HepG2 (cell line): ENCODE data around the gene FBXO24. TPM values are rescaled to one million over a fixed set of nuclear protein-coding genes. Genes with fewer than 3 reads are reported as not detected.

Experiments used
- ELF3 ChIP-seq: IDR thresholded peaks from 2 replicates; pipeline ENCODE4 v1.6.1; 2016; ENCODE audit warnings: missing genetic modification reagents, missing compliant biosample characterization
- GZF1 ChIP-seq: sonication (generic); formaldehyde crosslinking; IDR thresholded peaks from 2 replicates; pipeline ENCODE4 v1.5.1; 2020; ENCODE audit warnings: mild to moderate bottlenecking, missing genetic modification reagents
- KAT2B ChIP-seq: fragments of 150-350 bp; IDR thresholded peaks from 2 replicates; pipeline ENCODE4 v1.6.1; 2014; ENCODE audit warnings: low read depth, low read length, borderline replicate concordance
- KDM5A ChIP-seq: fragments of 200-600 bp; sonication (generic); IDR thresholded peaks from 2 replicates; pipeline ENCODE4 v1.7.0; 2018; ENCODE audit warnings: antibody characterized with exemption, mild to moderate bottlenecking, low read length, borderline replicate concordance
- PAF1 ChIP-seq: IDR thresholded peaks from 2 replicates; pipeline ENCODE4 v1.6.1; 2016; ENCODE audit warnings: missing genetic modification reagents, missing compliant biosample characterization
- RAD51 ChIP-seq: fragments of 450-650 bp; IDR thresholded peaks from 2 replicates; pipeline ENCODE4 v1.6.1; 2016; ENCODE audit warnings: borderline replicate concordance
- REXO4 ChIP-seq: sonication (generic); formaldehyde crosslinking; IDR thresholded peaks from 2 replicates; pipeline ENCODE4 v1.8.0; 2022; ENCODE audit warnings: missing genetic modification reagents, mild to moderate bottlenecking, borderline replicate concordance
- RFX1 ChIP-seq: fragments of 450-650 bp; IDR thresholded peaks from 2 replicates; pipeline ENCODE4 v1.6.1; 2017
- TBL1XR1 ChIP-seq: fragments of 150-350 bp; IDR thresholded peaks from 2 replicates; pipeline ENCODE4 v1.6.1; 2014; ENCODE audit warnings: borderline replicate concordance, low read length; ENCODE audit not compliant: partially characterized antibody
- YY1 ChIP-seq: IDR thresholded peaks from 2 replicates; pipeline ENCODE4 v1.6.1; 2011; ENCODE audit warnings: low read length, low read depth, moderate library complexity, mild to moderate bottlenecking; ENCODE audit not compliant: insufficient read depth, insufficient replicate concordance
- ZBTB37 ChIP-seq: sonication (generic); formaldehyde crosslinking; IDR thresholded peaks from 2 replicates; pipeline ENCODE4 v1.4.0; 2020; ENCODE audit warnings: mild to moderate bottlenecking, missing genetic modification reagents
- ZBTB8A ChIP-seq: sonication (generic); formaldehyde crosslinking; IDR thresholded peaks from 2 replicates; pipeline ENCODE4 v1.4.0; 2020; ENCODE audit warnings: mild to moderate bottlenecking, low read depth, missing genetic modification reagents, borderline replicate concordance
- ZNF7 ChIP-seq: IDR thresholded peaks from 2 replicates; pipeline ENCODE4 v1.6.1; 2016; ENCODE audit warnings: missing biosample characterization, missing genetic modification reagents
- polyA plus RNA-seq, 8 experiments: library from polyadenylated mRNA; depleted of rRNA in 3 of 8; stranded (reverse) in 7 of 8; unstranded in 1 of 8; fragments of >200 nt; fragmentation: Illumina TruSeq in 4 of 8; extraction: Trizol in 4 of 8; gene quantifications; 2 replicates each; pipeline versions ENCODE4 v1.2.1 to v1.2.3, GENCODE V29; 2011 to 2016; ENCODE audit warnings: low read depth in 4 of 8, missing spikeins in 1 of 8, mixed read lengths in 1 of 8; ENCODE audit not compliant: insufficient read depth in 1 of 8
- total RNA-seq, 5 experiments: library from RNA; depleted of rRNA; stranded (reverse); fragments of >200 nt; fragmentation: Illumina TruSeq; extraction: Trizol; gene quantifications; 2 replicates each; pipeline ENCODE4 v1.2.3, GENCODE V29; 2016; ENCODE audit warnings: low read depth in 1 of 5
- TF ChIP-seq, protein P1 (sequence below): sonication (generic); formaldehyde crosslinking; IDR thresholded peaks from 2 replicates; pipeline ENCODE4 v1.4.0; 2020; ENCODE audit warnings: mild to moderate bottlenecking, missing genetic modification reagents
- TF ChIP-seq, protein P2 (sequence below): fragments of 450-650 bp; IDR thresholded peaks from 2 replicates; pipeline ENCODE4 v1.6.1; 2017
- TF ChIP-seq, protein P3 (sequence below): sonication (generic); formaldehyde crosslinking; conservative IDR thresholded peaks from 2 replicates; pipeline ENCODE4 v1.5.0; 2020; ENCODE audit warnings: missing genetic modification reagents

FBXO24 gene
- total and polyA plus RNA-seq, 2 of the 13 experiments (the other 11 are each of a cell fraction or from before 2014, with no cell fraction given) = 0.20 to 0.55 TPM

- TF ChIP-seq, protein P1, sequence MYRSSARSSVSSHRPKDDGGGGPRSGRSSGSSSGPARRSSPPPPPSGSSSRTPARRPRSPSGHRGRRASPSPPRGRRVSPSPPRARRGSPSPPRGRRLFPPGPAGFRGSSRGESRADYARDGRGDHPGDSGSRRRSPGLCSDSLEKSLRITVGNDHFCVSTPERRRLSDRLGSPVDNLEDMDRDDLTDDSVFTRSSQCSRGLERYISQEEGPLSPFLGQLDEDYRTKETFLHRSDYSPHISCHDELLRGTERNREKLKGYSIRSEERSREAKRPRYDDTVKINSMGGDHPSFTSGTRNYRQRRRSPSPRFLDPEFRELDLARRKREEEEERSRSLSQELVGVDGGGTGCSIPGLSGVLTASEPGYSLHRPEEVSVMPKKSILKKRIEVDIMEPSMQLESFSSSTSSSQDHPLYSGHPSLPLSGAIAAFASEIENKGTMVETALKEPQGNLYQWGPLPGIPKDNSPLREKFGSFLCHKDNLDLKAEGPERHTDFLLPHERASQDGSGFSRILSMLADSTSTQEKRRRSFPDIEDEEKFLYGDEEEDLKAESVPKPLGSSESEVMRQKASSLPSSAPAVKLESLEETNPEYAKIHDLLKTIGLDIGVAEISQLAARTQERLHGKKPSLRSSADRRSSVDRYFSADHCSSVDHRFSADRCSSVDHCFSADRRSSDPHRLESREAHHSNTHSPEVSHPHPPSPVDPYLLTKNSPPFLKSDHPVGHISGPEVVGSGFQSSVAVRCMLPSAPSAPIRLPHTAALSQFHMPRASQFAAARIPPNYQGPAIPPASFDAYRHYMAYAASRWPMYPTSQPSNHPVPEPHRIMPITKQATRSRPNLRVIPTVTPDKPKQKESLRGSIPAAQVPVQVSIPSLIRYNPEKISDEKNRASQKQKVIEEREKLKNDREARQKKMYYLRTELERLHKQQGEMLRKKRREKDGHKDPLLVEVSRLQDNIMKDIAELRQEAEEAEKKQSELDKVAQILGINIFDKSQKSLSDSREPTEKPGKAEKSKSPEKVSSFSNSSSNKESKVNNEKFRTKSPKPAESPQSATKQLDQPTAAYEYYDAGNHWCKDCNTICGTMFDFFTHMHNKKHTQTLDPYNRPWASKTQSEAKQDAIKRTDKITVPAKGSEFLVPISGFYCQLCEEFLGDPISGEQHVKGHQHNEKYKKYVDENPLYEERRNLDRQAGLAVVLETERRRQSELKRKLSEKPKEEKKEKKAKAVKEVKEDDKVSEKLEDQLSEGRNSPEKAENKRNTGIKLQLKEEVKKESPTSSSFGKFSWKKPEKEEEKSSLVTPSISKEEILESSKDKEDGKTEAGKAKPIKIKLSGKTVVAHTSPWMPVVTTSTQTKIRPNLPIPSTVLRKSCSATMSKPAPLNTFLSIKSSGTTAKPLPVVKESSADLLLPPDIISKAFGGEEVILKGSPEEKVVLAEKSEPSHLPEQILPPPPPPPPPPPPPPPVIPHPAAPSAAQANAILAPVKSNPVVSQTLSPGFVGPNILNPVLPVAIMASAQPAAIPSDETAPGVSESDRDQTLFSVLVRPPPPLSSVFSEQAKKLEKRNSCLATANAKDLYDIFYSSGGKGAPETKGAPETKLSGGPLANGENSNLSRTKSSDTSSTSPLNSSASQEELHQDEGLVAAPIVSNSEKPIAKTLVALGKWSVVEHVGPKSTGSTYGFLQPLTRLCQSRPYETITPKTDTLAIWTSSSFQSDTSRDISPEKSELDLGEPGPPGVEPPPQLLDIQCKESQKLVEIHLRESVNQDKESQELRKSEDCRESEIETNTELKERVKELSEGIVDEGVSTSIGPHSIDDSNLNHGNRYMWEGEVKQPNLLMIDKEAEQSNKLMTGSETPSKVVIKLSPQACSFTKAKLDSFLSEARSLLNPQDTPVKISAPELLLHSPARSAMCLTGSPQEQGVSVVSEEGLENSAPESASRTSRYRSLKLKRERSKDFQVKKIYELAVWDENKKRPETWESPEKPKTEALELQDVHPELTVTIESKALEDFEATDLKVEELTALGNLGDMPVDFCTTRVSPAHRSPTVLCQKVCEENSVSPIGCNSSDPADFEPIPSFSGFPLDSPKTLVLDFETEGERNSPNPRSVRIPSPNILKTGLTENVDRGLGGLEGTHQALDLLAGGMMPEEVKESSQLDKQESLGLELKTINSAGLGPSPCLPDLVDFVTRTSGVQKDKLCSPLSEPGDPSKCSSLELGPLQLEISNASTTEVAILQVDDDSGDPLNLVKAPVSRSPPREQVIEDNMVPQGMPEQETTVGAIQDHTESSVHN (CRISPR knock-in tag) = peak; percentile 97
- TF ChIP-seq, protein P2, sequence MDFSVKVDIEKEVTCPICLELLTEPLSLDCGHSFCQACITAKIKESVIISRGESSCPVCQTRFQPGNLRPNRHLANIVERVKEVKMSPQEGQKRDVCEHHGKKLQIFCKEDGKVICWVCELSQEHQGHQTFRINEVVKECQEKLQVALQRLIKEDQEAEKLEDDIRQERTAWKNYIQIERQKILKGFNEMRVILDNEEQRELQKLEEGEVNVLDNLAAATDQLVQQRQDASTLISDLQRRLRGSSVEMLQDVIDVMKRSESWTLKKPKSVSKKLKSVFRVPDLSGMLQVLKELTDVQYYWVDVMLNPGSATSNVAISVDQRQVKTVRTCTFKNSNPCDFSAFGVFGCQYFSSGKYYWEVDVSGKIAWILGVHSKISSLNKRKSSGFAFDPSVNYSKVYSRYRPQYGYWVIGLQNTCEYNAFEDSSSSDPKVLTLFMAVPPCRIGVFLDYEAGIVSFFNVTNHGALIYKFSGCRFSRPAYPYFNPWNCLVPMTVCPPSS = no peak
- TF ChIP-seq ZNF7 (CRISPR knock-in tag) = no peak
- TF ChIP-seq, protein P3, sequence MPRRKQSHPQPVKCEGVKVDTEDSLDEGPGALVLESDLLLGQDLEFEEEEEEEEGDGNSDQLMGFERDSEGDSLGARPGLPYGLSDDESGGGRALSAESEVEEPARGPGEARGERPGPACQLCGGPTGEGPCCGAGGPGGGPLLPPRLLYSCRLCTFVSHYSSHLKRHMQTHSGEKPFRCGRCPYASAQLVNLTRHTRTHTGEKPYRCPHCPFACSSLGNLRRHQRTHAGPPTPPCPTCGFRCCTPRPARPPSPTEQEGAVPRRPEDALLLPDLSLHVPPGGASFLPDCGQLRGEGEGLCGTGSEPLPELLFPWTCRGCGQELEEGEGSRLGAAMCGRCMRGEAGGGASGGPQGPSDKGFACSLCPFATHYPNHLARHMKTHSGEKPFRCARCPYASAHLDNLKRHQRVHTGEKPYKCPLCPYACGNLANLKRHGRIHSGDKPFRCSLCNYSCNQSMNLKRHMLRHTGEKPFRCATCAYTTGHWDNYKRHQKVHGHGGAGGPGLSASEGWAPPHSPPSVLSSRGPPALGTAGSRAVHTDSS (CRISPR knock-in tag) = peak; percentile 88; the same call in 1 of the 2 replicates
- peak; percentile 90; the same call in 1 of the 2 replicates for TF ChIP-seq ZBTB8A (CRISPR knock-in tag)
- TF ChIP-seq KDM5A = no peak
- peak; percentile 7 for TF ChIP-seq TBL1XR1
- peak; percentile 50 for TF ChIP-seq ELF3 (CRISPR knock-in tag)
- TF ChIP-seq PAF1 (CRISPR knock-in tag) = peak; percentile 87; the same call in 1 of the 2 replicates
- TF ChIP-seq GZF1 = no peak
- peak; percentile 92 for TF ChIP-seq RFX1
- peak; percentile 79 for TF ChIP-seq ZBTB37 (CRISPR knock-in tag)
- no peak for TF ChIP-seq KAT2B
- peak; percentile 28; the same call in 1 of the 2 replicates for TF ChIP-seq REXO4 (CRISPR knock-in tag)
- peak; percentile 52 for TF ChIP-seq YY1
- peak; percentile 11; the same call in 1 of the 2 replicates for TF ChIP-seq RAD51
Observed at GRCh38 chr7:100568896-100569844, 17.0 kb upstream of the FBXO24 start (continued).
